GM19328 (cell line): Measurements from ENCODE around the gene ASXL2.

Experiments used
- ATAC-seq: cut with Tn5 transposase; IDR thresholded peaks from one replicate; pipeline ENCODE4 v1.9.1; 2021; ENCODE audit warnings: mild to moderate bottlenecking, moderate library complexity; ENCODE audit not compliant: unreplicated experiment

Gene ASXL2

GRCh38 chr2:25808006-25808383 lies 70.3 kb downstream of the ASXL2 start:
- no peak for ATAC-seq

DNA sequence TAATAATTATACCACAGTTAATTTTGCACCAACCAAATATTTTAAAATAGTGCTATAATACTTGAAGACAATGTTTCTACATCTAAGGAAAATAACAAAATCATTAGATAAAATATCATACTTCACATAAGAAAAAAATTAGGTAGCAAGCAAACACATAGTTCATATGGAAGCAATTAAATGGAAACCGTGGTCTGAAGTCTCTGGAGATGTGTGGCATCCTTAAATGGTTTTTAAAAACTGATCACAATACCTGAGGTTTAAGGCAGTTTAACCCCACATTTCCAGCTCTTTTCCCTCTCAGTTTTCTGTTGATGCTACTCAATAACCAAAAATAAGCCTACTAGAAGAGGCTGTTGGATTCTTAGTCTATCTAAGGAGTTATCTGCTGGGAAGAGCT lies 71.3 kb downstream of the ASXL2 start:
- ATAC-seq, result no peak

DNA sequence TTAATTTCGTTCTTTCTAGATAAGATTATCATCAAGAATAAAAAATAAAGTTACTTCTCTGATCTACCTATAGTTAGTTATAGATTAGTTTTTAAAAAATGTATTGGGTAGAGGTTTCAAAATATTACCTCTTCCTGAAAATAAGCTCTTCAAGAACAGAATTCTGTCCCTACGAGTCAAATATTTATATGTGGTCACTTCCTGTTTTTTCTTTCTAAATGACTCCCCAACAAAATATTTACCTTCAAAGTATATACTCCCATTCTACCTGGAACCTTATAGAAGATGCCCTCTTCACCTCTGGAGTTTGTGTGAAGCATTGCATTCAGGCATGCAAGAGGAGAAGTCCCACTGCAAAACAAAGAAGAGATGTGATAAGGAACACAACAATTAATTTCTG lies 72.3 kb downstream of the ASXL2 start:
- no peak for ATAC-seq

GRCh38 chr2:25804338-25804737 lies 73.9 kb downstream of the ASXL2 start:
- no peak for ATAC-seq

DNA sequence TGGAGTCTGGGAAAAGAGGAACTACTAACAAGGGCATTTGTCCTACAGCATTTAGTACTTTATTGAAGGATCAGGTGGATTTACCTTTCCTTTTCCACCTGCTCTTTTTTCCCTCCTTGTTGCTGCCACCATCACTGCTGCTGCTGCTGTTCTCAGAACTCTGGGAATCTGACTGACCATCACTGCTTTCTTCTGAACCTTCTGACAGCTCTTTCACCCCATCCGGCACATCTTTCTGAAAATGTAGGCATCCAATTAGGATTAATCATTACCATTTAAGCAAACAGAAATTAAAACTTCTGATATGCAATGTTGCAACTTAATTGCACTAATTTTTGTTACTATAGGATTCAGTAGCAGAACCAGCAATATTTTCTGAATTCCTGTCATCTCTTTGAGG lies 79.0 kb downstream of the ASXL2 start:
- ATAC-seq, result no peak

DNA sequence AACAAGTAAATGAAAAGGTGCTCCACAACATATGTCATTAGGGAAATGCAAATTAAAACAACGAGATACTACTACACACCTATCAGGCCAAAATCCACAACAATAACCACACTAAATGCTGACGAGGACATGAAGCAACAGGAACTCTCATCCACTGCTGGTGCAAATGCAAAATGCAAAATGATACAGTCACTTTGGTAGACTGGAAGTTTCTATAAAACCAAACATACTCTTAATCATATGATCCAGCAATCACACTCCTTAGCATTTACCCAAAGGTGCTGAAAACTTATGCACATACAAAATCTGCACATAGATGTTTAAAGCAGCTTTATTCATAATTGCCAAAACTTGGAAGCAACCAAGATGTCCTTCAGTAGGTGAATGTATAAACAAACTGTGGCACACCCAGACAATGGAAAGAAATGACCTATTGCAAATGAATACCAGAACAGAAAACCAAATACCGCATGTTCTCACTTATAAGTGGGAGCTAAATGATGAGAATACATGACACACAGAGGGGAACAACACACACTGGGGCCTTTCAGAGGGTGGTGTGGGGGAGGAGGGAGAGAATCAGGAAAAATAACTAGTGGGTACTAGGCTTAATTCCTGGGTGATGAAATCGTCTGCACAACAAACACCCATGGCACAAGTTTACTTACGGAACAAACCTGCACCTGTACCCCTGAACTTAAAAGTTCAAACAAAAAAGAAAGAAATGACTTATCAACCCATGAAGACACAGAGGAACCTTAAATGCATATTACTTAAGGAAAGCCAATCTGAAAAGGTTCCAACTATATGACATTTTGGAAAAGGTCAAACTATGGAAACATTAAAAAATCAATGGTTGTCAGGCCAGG lies 80.4 kb downstream of the ASXL2 start:
- no peak for ATAC-seq

DNA sequence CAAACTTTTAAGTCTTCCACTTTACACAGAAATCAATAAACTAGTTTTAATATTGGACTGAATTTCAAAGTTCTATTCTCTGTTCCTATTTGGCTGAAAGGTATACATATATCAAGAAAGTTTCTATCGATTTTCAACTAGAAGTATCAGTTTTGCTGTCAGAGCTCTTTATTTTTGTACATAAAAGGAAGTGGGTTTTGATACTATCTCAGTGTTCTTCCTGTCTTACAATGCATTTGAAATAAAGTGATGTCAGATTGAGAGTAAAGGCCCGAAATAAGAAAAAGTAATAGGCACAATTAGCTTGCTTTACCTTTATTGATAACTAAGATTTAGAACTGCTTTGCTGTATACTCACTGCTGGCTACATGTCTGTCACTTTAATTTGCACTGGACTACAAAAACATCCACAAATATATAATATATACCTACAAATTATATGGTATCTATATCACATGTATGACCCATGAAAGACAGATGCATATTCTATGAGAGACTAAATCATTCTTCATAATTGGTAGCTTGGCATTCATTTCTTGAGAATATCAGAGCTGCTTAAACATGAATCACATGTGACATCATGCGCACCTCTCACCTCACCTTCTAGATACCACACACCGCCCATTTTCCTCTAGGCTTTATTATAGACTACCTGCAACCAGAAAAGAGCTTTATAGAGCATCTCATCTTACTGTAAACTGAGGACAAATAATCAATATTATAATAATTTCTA lies 83.6 kb downstream of the ASXL2 start:
- ATAC-seq, result no peak

- ATAC-seq, result no peak
Observed at GRCh38 chr2:25790074-25790790, 88.1 kb downstream of the ASXL2 start.

- ATAC-seq, result no peak
Observed at GRCh38 chr2:25788457-25788856, 89.8 kb downstream of the ASXL2 start.

- ATAC-seq, result no peak
Observed at GRCh38 chr2:25787020-25787419, 91.3 kb downstream of the ASXL2 start.

- ATAC-seq, result no peak
Observed at GRCh38 chr2:25784404-25784803, 93.9 kb downstream of the ASXL2 start.

GRCh38 chr2:25777077-25777476 lies 101.2 kb downstream of the ASXL2 start:
- no peak for ATAC-seq

- no peak for ATAC-seq
Observed at GRCh38 chr2:25772078-25772477, 106.2 kb downstream of the ASXL2 start.

- no peak for ATAC-seq
Observed at GRCh38 chr2:25763575-25763974, 114.7 kb downstream of the ASXL2 start.

DNA sequence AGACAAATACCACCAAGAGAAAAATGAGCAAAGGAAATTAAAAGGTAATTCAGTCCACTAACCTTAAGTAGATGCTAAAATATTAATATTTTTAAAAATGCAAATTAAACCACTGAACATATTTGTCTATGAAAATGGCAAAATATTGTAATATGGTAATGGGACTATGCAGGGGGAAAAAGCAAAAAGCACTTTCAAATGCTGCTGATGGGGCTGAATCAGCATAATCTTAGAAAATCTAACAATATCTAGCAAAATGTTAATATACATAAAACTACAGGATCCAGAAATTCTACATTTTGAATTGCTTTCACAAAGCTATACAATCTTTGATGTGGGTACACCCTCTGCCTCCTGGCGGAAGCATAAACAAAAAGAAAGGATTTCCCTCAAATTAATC lies 118.0 kb downstream of the ASXL2 start:
- no peak for ATAC-seq

DNA sequence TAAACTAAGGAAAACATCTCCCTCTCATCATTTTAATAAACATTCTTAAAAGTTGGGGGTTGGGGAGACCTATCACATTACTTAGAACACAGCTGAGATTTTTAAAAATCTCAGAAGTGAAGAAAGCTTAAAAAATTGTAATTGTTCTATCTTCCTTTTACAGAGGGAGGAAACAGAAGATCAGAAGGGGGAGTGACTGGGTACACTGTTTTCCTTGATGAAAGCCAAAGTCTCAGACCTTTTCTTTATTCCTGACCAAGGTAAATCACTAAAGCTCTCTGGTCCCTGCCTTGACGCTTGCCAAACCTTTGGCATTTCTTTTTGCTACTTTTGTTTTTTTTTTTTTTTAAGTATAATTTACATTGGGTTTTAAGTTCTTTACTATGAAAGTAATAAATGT lies 119.9 kb downstream of the ASXL2 start:
- no peak for ATAC-seq

GRCh38 chr2:25757906-25758305 lies 120.4 kb downstream of the ASXL2 start:
- ATAC-seq, result no peak

DNA sequence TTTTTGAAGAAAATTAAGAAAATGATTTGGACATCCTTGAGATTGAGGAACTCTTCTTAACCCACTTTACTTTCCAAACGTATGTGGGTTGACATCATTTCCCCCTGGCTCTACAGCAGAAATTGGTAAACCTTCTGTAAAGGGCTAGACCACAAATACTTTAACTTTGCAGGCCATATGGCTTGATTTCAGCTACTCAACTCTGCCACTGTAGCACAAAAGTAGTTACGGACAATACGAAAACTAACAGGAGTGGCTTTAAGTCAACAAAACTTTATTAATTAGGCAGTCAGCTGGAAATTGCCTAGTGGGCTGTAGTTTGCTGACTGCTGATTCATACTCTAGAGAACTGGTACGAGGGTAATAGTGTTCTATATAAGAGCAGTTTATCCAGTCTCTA lies 121.8 kb downstream of the ASXL2 start:
- ATAC-seq, result no peak

GRCh38 chr2:25749676-25750075 lies 128.6 kb downstream of the ASXL2 start:
- no peak for ATAC-seq

GRCh38 chr2:25744055-25744454 lies 134.2 kb downstream of the ASXL2 start:
- ATAC-seq, result no peak

GRCh38 chr2:25743132-25743830 lies 135.0 kb downstream of the ASXL2 start:
- ATAC-seq, result no peak
